ENCODE measurements around the gene SYT7. TPM values are rescaled to one million over a fixed set of nuclear protein-coding genes. Genes with fewer than 3 reads are reported as not detected.

The SYT7 gene
- polyA plus RNA-seq, 1 experiment, result 0.45 TPM

GRCh38 chr11:61545341-61545740 is 35.5 kb downstream of the SYT7 start:
- POLR2A ChIA-PET, result no interaction called here

GRCh38 chr11:61544466-61544865 is 36.4 kb downstream of the SYT7 start:
- Histone ChIP-seq H3K27me3 (ENCODE audit: control insufficient read depth, insufficient read depth, low read length) (peaks cover 23% of the 10 kb centered on the region), H3K27ac (ENCODE audit: low read depth, low read length) (no peak overlapping the region), H3K9me3 (ENCODE audit: control insufficient read depth, insufficient read depth, low read length) (no peaks in the 10 kb centered on the region; the same call in 1 of the 2 replicates), H3K4me3 (ENCODE audit: low read depth, low read length) (no peak overlapping the region)
- CTCF ChIA-PET, result interaction anchor here (0.8 to 4.9 kb wide), 4 partner anchors 28 to 98 kb away, joined by 3 to 24 read pairs (median 4); no protein-coding TSS in a partner anchor
- POLR2A ChIA-PET, result no interaction called here
- TF ChIP-seq CTCF (IDR thresholded peaks at IDR 0.05; ENCODE audit: low read depth, low read length), result no peak
- DNase-seq (ENCODE audit: low read depth, low spot score), result no peak

More at GRCh38 chr11:61545341-61545740, 35.5 kb downstream of the SYT7 start:
- H3K9me3 ChIP-seq (ENCODE audit: control insufficient read depth, insufficient read depth, low read length), result no peaks in the 10 kb centered on the region; the same call in 1 of the 2 replicates
- H3K4me3 ChIP-seq (ENCODE audit: low read depth, low read length), result no peak overlapping the region
- CTCF ChIA-PET, result interaction anchor here (0.6 to 4.9 kb wide), 7 partner anchors 13 to 99 kb away, joined by 3 to 24 read pairs (median 5); no protein-coding TSS in a partner anchor
- peaks cover 23% of the 10 kb centered on the region for H3K27me3 ChIP-seq (ENCODE audit: control insufficient read depth, insufficient read depth, low read length)
- no peak for DNase-seq (ENCODE audit: low read depth, low spot score)
- peak; percentile 45 for TF ChIP-seq CTCF (IDR thresholded peaks at IDR 0.05; ENCODE audit: low read depth, low read length)
- no peak overlapping the region for H3K27ac ChIP-seq (ENCODE audit: low read depth, low read length)

- Histone ChIP-seq H3K9me3 (ENCODE audit: control insufficient read depth, insufficient read depth, low read length) (no peaks in the 10 kb centered on the region; the same call in 1 of the 2 replicates), H3K4me3 (ENCODE audit: low read depth, low read length) (no peak overlapping the region), H3K27me3 (ENCODE audit: control insufficient read depth, insufficient read depth, low read length) (peaks cover 29% of the 10 kb centered on the region), H3K27ac (ENCODE audit: low read depth, low read length) (no peak overlapping the region)
- POLR2A ChIA-PET, result no interaction called here
- TF ChIP-seq CTCF (IDR thresholded peaks at IDR 0.05; ENCODE audit: low read depth, low read length), result no peak
- no peak for DNase-seq (ENCODE audit: low read depth, low spot score)
- CTCF ChIA-PET, result interaction anchor here (4.9 kb wide), 1 partner anchor 27 kb away, joined by 24 read pairs; no protein-coding TSS in a partner anchor
These were observed 37.1 kb downstream of the SYT7 start for GRCh38 chr11:61543606-61544306.

GRCh38 chr11:61542705-61543104 is 38.2 kb downstream of the SYT7 start:
- Histone ChIP-seq H3K9me3 (ENCODE audit: control insufficient read depth, insufficient read depth, low read length) (no peaks in the 10 kb centered on the region; the same call in 1 of the 2 replicates), H3K27me3 (ENCODE audit: control insufficient read depth, insufficient read depth, low read length) (peaks cover 31% of the 10 kb centered on the region), H3K4me3 (ENCODE audit: low read depth, low read length) (no peak overlapping the region), H3K27ac (ENCODE audit: low read depth, low read length) (no peak overlapping the region)
- CTCF ChIA-PET, result interaction anchor here (4.9 kb wide), 1 partner anchor 26 kb away, joined by 24 read pairs; no protein-coding TSS in a partner anchor
- DNase-seq (ENCODE audit: low read depth, low spot score), result no peak
- POLR2A ChIA-PET, result no interaction called here
- TF ChIP-seq CTCF (IDR thresholded peaks at IDR 0.05; ENCODE audit: low read depth, low read length), result no peak

GRCh38 chr11:61542024-61542461 is 38.8 kb downstream of the SYT7 start:
- Histone ChIP-seq H3K4me3 (ENCODE audit: low read depth, low read length) (no peak overlapping the region), H3K27me3 (ENCODE audit: control insufficient read depth, insufficient read depth, low read length) (peaks cover 30% of the 10 kb centered on the region), H3K9me3 (ENCODE audit: control insufficient read depth, insufficient read depth, low read length) (no peaks in the 10 kb centered on the region; the same call in 1 of the 2 replicates), H3K27ac (ENCODE audit: low read depth, low read length) (no peak overlapping the region)
- ChIA-PET CTCF (interaction anchor here (0.9 to 4.9 kb wide), 2 partner anchors 26 to 87 kb away, joined by 3 to 24 read pairs; no protein-coding TSS in a partner anchor), POLR2A (no interaction called here)
- no peak for DNase-seq (ENCODE audit: low read depth, low spot score)
- no peak for TF ChIP-seq CTCF (IDR thresholded peaks at IDR 0.05; ENCODE audit: low read depth, low read length)

All from AG04450 (cell line).